Left lung (tissue), 10 donors: Measurements from ENCODE around the gene EGR4. TPM values are rescaled to one million over a fixed set of nuclear protein-coding genes. Genes with fewer than 3 reads are reported as not detected.

Source experiments
- ATAC-seq: fragments of 200-7000 bp; cut with Tn5 transposase; one replicate; pipeline ENCODE4 v1.9.1; 2020; ENCODE audit warnings: moderate library complexity
- DNase-seq, 4 donors: peaks; one replicate each; pipeline ENCODE4 v3.0.0-alpha.2; 2013 to 2020
- H3K27ac ChIP-seq, 2 donors: fragments of 200-600 bp; sonication (generic) in 1 of 2; one replicate each; pipeline versions ENCODE4 v1.5.0 to v1.8.0; 2020 to 2021
- H3K27me3 ChIP-seq, 2 donors: fragments of 200-600 bp; sonication (generic) in 1 of 2; one replicate each; pipeline versions ENCODE4 v1.5.0 to v1.8.0; 2020 to 2021
- H3K36me3 ChIP-seq, 2 donors: fragments of 200-600 bp; sonication (generic) in 1 of 2; one replicate each; pipeline versions ENCODE4 v1.5.0 to v1.8.0; 2020 to 2021
- H3K4me1 ChIP-seq, 2 donors: fragments of 200-600 bp; one replicate each; pipeline ENCODE4 v1.8.0; 2021
- H3K4me3 ChIP-seq, 2 donors: fragments of 200-600 bp; sonication (generic) in 1 of 2; one replicate each; pipeline versions ENCODE4 v1.5.0 to v1.8.0; 2020 to 2021; ENCODE audit warnings: mild to moderate bottlenecking in 1 of 2
- H3K9me3 ChIP-seq, 2 donors: fragments of 200-600 bp; sonication (generic) in 1 of 2; one replicate each; pipeline versions ENCODE4 v1.5.0 to v1.8.0; 2020 to 2021
- intact Hi-C, 2 donors: fragments of 100-400 bp; cut with DNase I; formaldehyde crosslinking; loops; one replicate each; pipeline versions ENCODE4 v1.11.2 to v1.14.2; 2022
- polyA plus RNA-seq, 6 donors: library from polyadenylated mRNA; unstranded; fragments of 120-200 nt; gene quantifications; one replicate each; pipeline ENCODE4 v1.2.1, GENCODE V29; 2013; ENCODE audit not compliant: insufficient read length in 6 of 6
- total RNA-seq, 2 donors: library from RNA; stranded (reverse); fragmentation: NEBNext Ultra II Directional; extraction: Animal tissue kit (Norgen Biotek cat#: 25700); gene quantifications; one replicate each; pipeline ENCODE4 v1.2.1, GENCODE V29; 2021
- TF ChIP-seq, protein P1 (sequence below), 2 donors: fragments of 200-600 bp; sonication (generic) in 1 of 2; IDR thresholded peaks; one replicate each; pipeline versions ENCODE4 v1.5.0 to v1.8.0; 2021; ENCODE audit warnings: antibody characterized with exemption in 2 of 2
- donor health status: DM: no; HTN: yes; CAD: no.
- donor health status: DM: no; HTN: no; CAD: no.

Gene EGR4
- total and polyA plus RNA-seq, 8 donors: 0.08 TPM; not detected in 7

GRCh38 chr2:73307720-73308119, 14.4 kb upstream of the EGR4 start:
- intact Hi-C loops: no loop called here

GRCh38 chr2:73301636-73302035, 8.3 kb upstream of the EGR4 start:
- no peak for ATAC-seq
- intact Hi-C loops: no loop called here

More at GRCh38 chr2:73307720-73308119, 14.4 kb upstream of the EGR4 start:
- Histone ChIP-seq H3K4me1 (no peaks in the 10 kb centered on the region), H3K27me3 (peaks cover 0 to 6% of the 10 kb centered on the region in 2 donors), H3K9me3 (no peaks in the 10 kb centered on the region), H3K27ac (no peak overlapping the region), H3K36me3 (no peaks in the 10 kb centered on the region), H3K4me3 (no peak overlapping the region)
- no peak for ATAC-seq
- TF ChIP-seq, protein P1, sequence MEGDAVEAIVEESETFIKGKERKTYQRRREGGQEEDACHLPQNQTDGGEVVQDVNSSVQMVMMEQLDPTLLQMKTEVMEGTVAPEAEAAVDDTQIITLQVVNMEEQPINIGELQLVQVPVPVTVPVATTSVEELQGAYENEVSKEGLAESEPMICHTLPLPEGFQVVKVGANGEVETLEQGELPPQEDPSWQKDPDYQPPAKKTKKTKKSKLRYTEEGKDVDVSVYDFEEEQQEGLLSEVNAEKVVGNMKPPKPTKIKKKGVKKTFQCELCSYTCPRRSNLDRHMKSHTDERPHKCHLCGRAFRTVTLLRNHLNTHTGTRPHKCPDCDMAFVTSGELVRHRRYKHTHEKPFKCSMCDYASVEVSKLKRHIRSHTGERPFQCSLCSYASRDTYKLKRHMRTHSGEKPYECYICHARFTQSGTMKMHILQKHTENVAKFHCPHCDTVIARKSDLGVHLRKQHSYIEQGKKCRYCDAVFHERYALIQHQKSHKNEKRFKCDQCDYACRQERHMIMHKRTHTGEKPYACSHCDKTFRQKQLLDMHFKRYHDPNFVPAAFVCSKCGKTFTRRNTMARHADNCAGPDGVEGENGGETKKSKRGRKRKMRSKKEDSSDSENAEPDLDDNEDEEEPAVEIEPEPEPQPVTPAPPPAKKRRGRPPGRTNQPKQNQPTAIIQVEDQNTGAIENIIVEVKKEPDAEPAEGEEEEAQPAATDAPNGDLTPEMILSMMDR (IDR thresholded peaks at IDR 0.05): no peak
- DNase-seq: peak in 1 of 4 donors; percentile 54

DNA sequence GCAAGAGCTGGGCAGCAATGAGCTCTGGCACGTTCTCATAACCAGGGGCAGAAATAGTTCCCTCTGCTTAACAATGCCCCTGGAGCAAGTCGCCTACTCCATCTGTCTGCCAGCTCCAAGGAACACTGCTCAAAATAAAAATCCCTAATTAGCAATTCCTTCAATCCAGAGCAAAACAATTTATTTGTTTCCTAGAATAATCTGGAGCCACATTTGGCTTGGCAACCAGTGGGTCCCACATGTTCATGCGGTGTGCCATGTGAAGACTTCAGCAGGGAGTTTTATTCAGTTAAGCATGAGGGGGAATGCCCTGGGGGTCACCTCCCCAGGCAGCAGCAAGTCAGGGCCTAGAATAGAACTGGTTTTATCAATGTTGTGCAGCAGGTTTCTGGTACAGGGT, 7.6 kb upstream of the EGR4 start:
- intact Hi-C loops: no loop called here
- H3K36me3 ChIP-seq: no peaks in the 10 kb centered on the region
- ATAC-seq: no peak
- H3K27me3 ChIP-seq: peaks cover 2 to 37% of the 10 kb centered on the region in 2 donors
- H3K9me3 ChIP-seq: no peaks in the 10 kb centered on the region
- no peak overlapping the region for H3K27ac ChIP-seq
- TF ChIP-seq, protein P1 (IDR thresholded peaks at IDR 0.05): no peak
- no peak for DNase-seq
- no peaks in the 10 kb centered on the region for H3K4me1 ChIP-seq
- H3K4me3 ChIP-seq: no peak overlapping the region

More at GRCh38 chr2:73301636-73302035, 8.3 kb upstream of the EGR4 start:
- TF ChIP-seq, protein P1 (IDR thresholded peaks at IDR 0.05): no peak
- no peak for DNase-seq
- H3K9me3 ChIP-seq: no peaks in the 10 kb centered on the region
- H3K4me3 ChIP-seq: no peak overlapping the region
- no peaks in the 10 kb centered on the region for H3K4me1 ChIP-seq
- no peaks in the 10 kb centered on the region for H3K36me3 ChIP-seq
- no peak overlapping the region for H3K27ac ChIP-seq
- peaks cover 0 to 30% of the 10 kb centered on the region in 2 donors for H3K27me3 ChIP-seq

- no peak for ATAC-seq
- TF ChIP-seq, protein P1 (IDR thresholded peaks at IDR 0.05): no peak
- no peak for DNase-seq
- H3K4me3 ChIP-seq: no peak overlapping the region
- peaks cover 0 to 8% of the 10 kb centered on the region in 2 donors for H3K4me1 ChIP-seq
- no peaks in the 10 kb centered on the region for H3K36me3 ChIP-seq
- peaks cover 34 to 64% of the 10 kb centered on the region in 2 donors for H3K27me3 ChIP-seq
- no peaks in the 10 kb centered on the region for H3K9me3 ChIP-seq
- H3K27ac ChIP-seq: no peak overlapping the region
- intact Hi-C loops: no loop called here
Observed at GRCh38 chr2:73297586-73297985, 4.2 kb upstream of the EGR4 start.

- H3K4me3 ChIP-seq: no peak overlapping the region
- intact Hi-C loops: no loop called here
- H3K9me3 ChIP-seq: no peaks in the 10 kb centered on the region
- peaks cover 0 to 10% of the 10 kb centered on the region in 2 donors for H3K4me1 ChIP-seq
- DNase-seq: no peak
- TF ChIP-seq, protein P1 (IDR thresholded peaks at IDR 0.05): no peak
- peaks cover 38 to 68% of the 10 kb centered on the region in 2 donors for H3K27me3 ChIP-seq
- H3K27ac ChIP-seq: no peak overlapping the region
- no peak for ATAC-seq
- H3K36me3 ChIP-seq: no peaks in the 10 kb centered on the region
Observed at GRCh38 chr2:73297151-73297559, 3.8 kb upstream of the EGR4 start.
